Osteocyte (in vitro differentiated cells): ENCODE results near the gene GRIN1. TPM values are rescaled to one million over a fixed set of nuclear protein-coding genes. Genes with fewer than 3 reads are reported as not detected.

Source experiments
- DNase-seq: peaks from one replicate; pipeline ENCODE4 v3.0.0; 2021; ENCODE audit warnings: mixed read lengths; ENCODE audit not compliant: unreplicated experiment; ENCODE audit errors: extremely low spot score
- H3K27ac Mint-ChIP-seq: one replicate; pipeline ENCODE4 v1.8.0; 2021; ENCODE audit warnings: mild to moderate bottlenecking, mixed read lengths; ENCODE audit not compliant: unreplicated experiment
- H3K27me3 Mint-ChIP-seq: one replicate; pipeline ENCODE4 v1.8.0; 2021; ENCODE audit warnings: mixed read lengths; ENCODE audit not compliant: unreplicated experiment
- H3K36me3 Mint-ChIP-seq: one replicate; pipeline ENCODE4 v1.8.0; 2021; ENCODE audit warnings: mixed read lengths; ENCODE audit not compliant: unreplicated experiment
- H3K4me1 Mint-ChIP-seq: one replicate; pipeline ENCODE4 v1.8.0; 2021; ENCODE audit warnings: mixed read lengths; ENCODE audit not compliant: unreplicated experiment
- H3K4me3 Mint-ChIP-seq: one replicate; pipeline ENCODE4 v1.8.0; 2021; ENCODE audit warnings: mild to moderate bottlenecking, moderate library complexity, mixed read lengths; ENCODE audit not compliant: unreplicated experiment
- H3K9me3 Mint-ChIP-seq: one replicate; pipeline ENCODE4 v1.8.0; 2021; ENCODE audit warnings: mixed read lengths; ENCODE audit not compliant: unreplicated experiment
- CTCF ChIP-seq: fragments of 200-600 bp; sonication (generic); IDR thresholded peaks from 2 replicates; pipeline ENCODE4 v1.5.0; 2021; ENCODE audit warnings: antibody characterized with exemption, mild to moderate bottlenecking, moderate library complexity
- total RNA-seq: library from RNA; stranded (reverse); gene quantifications from 2 replicates; pipeline ENCODE4 v1.2.1, GENCODE V29; 2021

The GRIN1 gene
- total RNA-seq, 1 donor from 2014 or later = not detected

DNA sequence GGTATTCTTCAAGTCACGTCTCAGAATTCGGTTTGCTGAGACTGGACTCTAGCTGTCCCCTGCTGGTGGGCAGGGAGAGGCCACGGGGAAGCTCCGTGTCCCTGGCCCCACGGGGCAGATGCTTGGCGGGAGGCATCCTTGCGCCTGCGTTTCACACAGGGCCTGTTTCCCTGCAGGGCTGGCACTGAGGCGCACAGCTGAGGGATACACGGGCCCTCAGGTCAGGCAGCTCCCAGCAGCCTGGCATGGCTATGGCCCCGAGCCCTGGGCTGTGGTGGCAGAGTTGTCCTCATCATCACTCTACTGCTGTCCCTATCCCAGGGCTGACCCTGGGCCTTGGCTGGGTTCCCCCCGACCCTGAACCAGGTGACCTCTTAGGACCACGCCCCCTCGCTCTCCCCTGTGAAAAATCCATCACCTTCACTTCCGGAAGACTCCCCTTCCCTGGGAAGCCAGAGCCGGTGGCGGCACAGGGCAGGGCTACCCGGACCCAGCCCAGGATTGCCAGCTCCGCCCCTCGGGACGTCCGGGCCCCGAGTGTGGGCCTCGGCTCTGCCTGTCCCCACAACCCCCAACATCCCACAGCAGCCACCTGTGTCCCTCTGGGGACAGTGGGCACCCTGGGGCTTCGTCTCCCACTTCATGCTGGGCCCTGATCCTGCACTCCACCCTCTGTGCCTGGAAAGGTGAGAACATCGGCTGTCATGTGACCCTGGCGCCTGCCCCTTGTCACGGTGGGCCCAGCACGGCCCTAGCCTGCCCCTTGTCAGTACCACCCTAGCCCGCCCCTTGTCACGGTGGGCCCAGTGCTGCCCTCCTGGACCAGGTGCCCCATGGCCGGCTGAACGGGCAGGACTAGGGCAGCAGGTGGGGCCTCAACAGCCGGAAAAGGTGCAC is 29.5 kb upstream of the GRIN1 start:
- Mint-ChIP-seq H3K4me1 (peaks cover 3% of the 10 kb centered on the region), H3K27me3 (no peaks in the 10 kb centered on the region), H3K36me3 (peaks cover 10% of the 10 kb centered on the region), H3K4me3 (no peak overlapping the region), H3K27ac (no peak overlapping the region), H3K9me3 (no peaks in the 10 kb centered on the region)
- no peak for DNase-seq
- TF ChIP-seq CTCF = no peak

GRCh38 chr9:137110147-137110910 is 28.6 kb upstream of the GRIN1 start:
- Mint-ChIP-seq H3K4me1 (peaks cover 3% of the 10 kb centered on the region), H3K9me3 (no peaks in the 10 kb centered on the region), H3K27ac (no peak overlapping the region), H3K27me3 (no peaks in the 10 kb centered on the region), H3K36me3 (peaks cover 4% of the 10 kb centered on the region), H3K4me3 (no peak overlapping the region)
- DNase-seq = no peak
- TF ChIP-seq CTCF = no peak

DNA sequence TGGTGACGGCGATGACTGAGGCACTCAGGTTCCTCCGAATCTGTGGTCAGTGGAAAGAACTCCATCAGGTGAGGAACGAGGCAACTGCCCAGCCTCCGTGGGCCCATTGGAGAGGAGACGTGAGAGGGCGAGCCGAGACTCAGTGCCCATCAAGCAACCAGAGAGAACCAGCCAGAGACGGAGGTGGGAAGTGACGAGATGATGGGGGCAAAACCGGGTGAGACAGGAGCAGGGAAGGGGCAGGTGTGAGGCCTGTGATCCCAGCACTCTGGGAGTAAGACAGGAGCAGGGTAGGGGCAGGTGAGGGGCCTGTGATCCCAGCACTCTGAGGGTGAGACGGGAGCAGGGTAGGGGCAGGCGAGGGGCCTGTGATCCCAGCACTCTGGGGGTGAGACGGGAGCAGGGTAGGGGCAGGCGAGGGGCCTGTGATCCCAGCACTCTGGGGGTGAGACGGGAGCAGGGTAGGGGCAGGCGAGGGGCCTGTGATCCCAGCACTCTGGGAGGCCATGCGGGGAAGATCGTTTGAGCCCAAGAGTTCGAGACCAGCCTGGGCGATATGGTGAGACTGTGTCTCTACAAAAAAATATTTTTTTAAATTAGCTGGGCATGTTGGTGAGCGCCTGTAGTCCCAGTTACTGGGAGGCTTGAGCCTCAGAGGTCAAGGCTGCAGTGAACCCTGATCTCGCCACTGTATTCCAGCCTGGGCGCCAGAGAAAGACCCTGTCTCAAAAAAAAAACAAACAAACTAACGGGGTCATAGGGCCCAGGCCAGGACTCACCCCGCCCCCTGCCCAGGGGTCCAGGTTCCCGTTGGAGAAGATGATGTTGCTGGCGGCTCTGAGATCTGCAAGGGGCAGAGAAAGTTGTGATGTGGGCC is 27.8 kb upstream of the GRIN1 start:
- Mint-ChIP-seq H3K4me3 (no peak overlapping the region), H3K27ac (no peak overlapping the region), H3K27me3 (no peaks in the 10 kb centered on the region), H3K9me3 (no peaks in the 10 kb centered on the region), H3K36me3 (peaks cover 4% of the 10 kb centered on the region), H3K4me1 (peaks cover 3% of the 10 kb centered on the region)
- no peak for DNase-seq
- TF ChIP-seq CTCF = no peak

DNA sequence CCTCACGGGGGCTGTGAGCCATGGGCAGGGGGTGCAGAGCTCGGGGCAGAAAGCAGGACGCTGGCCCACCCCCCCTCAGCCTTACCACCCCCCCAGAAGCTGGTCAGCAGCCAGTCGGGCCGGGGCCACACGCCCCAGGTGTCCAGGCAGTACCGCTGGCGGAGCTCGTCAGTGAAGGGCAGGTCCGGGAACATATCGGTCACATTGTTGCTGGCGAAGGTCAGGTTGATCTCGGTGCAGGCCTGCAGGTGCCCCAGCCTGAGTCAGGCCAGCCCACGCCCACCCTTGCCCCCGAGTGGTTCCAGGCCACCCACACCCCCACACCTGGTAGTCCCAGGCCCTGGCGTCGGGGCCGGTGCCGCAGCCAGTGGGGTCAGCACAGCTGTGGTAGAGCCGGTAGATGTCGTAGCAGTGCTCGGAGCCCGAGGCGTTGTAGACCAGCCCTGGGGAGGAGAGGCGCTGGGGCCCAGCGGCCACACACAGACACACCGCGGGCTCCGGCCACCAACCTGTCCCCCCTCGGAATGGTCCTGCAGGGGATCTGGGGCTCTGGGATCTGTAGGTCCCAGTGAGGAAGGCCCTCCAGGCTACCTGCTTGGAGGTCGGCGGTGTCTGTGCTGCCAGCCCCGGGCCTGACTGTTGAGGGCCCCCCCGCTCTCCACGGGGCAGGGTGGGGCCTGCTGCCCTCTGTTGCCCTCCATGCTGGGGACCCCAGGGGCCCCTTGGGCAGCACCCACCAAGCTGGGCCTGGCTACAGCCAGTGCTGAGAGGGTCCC is 27.0 kb upstream of the GRIN1 start:
- H3K4me1 Mint-ChIP-seq = peaks cover 3% of the 10 kb centered on the region
- no peak overlapping the region for H3K4me3 Mint-ChIP-seq
- no peak overlapping the region for H3K27ac Mint-ChIP-seq
- no peaks in the 10 kb centered on the region for H3K27me3 Mint-ChIP-seq
- peaks cover 4% of the 10 kb centered on the region for H3K36me3 Mint-ChIP-seq
- no peak for TF ChIP-seq CTCF
- DNase-seq = no peak
- H3K9me3 Mint-ChIP-seq = no peaks in the 10 kb centered on the region
